Erythroblast (primary cell): ENCODE data around the gene ZFHX3.

Source experiments
- GATA1 ChIP-seq: IDR thresholded peaks from 2 replicates; pipeline ENCODE4 v1.6.1; 2011; ENCODE audit warnings: low read depth, mild to moderate bottlenecking, control low read depth, low read length, moderate library complexity
- POLR2A ChIP-seq: IDR thresholded peaks from 2 replicates; pipeline ENCODE4 v1.6.1; 2011; ENCODE audit warnings: mild to moderate bottlenecking, low read length

- TF ChIP-seq POLR2A = no peak
- TF ChIP-seq GATA1 = no peak
These were observed 69.7 kb downstream of the ZFHX3 start for GRCh38 chr16:72978212-72978611.
